Embryonic facial prominence (tissue), 1 donor: ENCODE results near the gene FAM184A.

Source experiments
- DNase-seq: peaks from one replicate; pipeline ENCODE4 v3.0.0-alpha.2; 2016; ENCODE audit errors: extremely low spot score

The FAM184A gene

GRCh38 chr6:118963003-118963402, 115.5 kb downstream of the FAM184A start:
- DNase-seq = no peak

GRCh38 chr6:118959903-118960302, 118.6 kb downstream of the FAM184A start:
- DNase-seq = no peak

- no peak for DNase-seq
These were observed 125.1 kb downstream of the FAM184A start for GRCh38 chr6:118953391-118953790.

GRCh38 chr6:118952683-118953082, 125.8 kb downstream of the FAM184A start:
- DNase-seq = no peak

- no peak for DNase-seq
These were observed 133.2 kb downstream of the FAM184A start for GRCh38 chr6:118945217-118945616.

- no peak for DNase-seq
These were observed 137.7 kb downstream of the FAM184A start for GRCh38 chr6:118940770-118941169.

- DNase-seq = no peak
These were observed 138.8 kb downstream of the FAM184A start for GRCh38 chr6:118939683-118940082.

GRCh38 chr6:118935978-118936703, 142.3 kb downstream of the FAM184A start:
- DNase-seq = no peak

GRCh38 chr6:118935331-118935668, 143.2 kb downstream of the FAM184A start:
- no peak for DNase-seq

GRCh38 chr6:118934461-118935330, 143.8 kb downstream of the FAM184A start, which contains the start of gene MCM9:
Gene MCM9 (minus strand): TSS chr6:118935159. CDS start chr6:118931723, 3,436 bp downstream.
- peak; percentile 46 for DNase-seq

GRCh38 chr6:118933855-118934460, 144.5 kb downstream of the FAM184A start:
- no peak for DNase-seq

- no peak for DNase-seq
These were observed 146.0 kb downstream of the FAM184A start for GRCh38 chr6:118932421-118932820.

GRCh38 chr6:118931436-118931835, 147.0 kb downstream of the FAM184A start:
- DNase-seq = no peak

GRCh38 chr6:118930680-118931079, 147.8 kb downstream of the FAM184A start:
- no peak for DNase-seq

- DNase-seq = no peak
These were observed 155.4 kb downstream of the FAM184A start for GRCh38 chr6:118923035-118923434.

GRCh38 chr6:118921084-118921483, 157.4 kb downstream of the FAM184A start:
- no peak for DNase-seq

- no peak for DNase-seq
These were observed 160.1 kb downstream of the FAM184A start for GRCh38 chr6:118918329-118918725.

GRCh38 chr6:118917546-118918328, 160.7 kb downstream of the FAM184A start:
- no peak for DNase-seq

GRCh38 chr6:118914598-118914997, 163.9 kb downstream of the FAM184A start:
- no peak for DNase-seq

- DNase-seq = no peak
These were observed 165.3 kb downstream of the FAM184A start for GRCh38 chr6:118913161-118913560.

- no peak for DNase-seq
These were observed 165.8 kb downstream of the FAM184A start for GRCh38 chr6:118912646-118913045.
